OCI-LY3 (cell line): Measurements from ENCODE around the gene HCFC2.

Source experiments
- EZH2phosphoT487 ChIP-seq: fragments of 200-600 bp; shearing (Covaris generic); IDR thresholded peaks from 2 replicates; pipeline ENCODE4 v1.6.1; 2018; ENCODE audit warnings: antibody characterized with exemption, mixed run types, low read depth
- TF ChIP-seq, protein P1 (sequence below): fragments of 200-600, 300-600 bp; sonication (generic); IDR thresholded peaks from 2 replicates; pipeline ENCODE4 v1.5.1; 2014; ENCODE audit warnings: antibody characterized with exemption, low read length, low read depth

DNA sequence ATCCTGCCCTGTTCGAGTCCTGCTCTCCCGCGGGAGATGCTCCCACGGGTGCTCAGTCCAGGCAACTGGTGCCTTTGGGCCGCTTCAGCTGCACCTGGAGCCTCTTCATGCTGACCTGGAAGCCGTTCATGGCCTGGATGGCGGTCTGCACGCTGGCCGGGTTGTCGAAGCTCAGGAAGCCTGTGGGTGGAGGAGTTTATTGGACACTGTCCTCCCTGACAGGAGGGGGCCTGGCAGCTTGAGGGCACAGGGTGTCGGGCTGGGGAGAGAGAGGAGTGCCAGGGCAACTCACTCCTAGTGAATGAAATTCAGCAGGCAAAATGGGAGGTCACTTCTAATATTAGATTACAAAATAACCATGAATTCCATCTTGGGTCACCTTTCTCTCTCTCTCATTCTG, 83.0 kb downstream of the HCFC2 start:
- TF ChIP-seq, protein P1, sequence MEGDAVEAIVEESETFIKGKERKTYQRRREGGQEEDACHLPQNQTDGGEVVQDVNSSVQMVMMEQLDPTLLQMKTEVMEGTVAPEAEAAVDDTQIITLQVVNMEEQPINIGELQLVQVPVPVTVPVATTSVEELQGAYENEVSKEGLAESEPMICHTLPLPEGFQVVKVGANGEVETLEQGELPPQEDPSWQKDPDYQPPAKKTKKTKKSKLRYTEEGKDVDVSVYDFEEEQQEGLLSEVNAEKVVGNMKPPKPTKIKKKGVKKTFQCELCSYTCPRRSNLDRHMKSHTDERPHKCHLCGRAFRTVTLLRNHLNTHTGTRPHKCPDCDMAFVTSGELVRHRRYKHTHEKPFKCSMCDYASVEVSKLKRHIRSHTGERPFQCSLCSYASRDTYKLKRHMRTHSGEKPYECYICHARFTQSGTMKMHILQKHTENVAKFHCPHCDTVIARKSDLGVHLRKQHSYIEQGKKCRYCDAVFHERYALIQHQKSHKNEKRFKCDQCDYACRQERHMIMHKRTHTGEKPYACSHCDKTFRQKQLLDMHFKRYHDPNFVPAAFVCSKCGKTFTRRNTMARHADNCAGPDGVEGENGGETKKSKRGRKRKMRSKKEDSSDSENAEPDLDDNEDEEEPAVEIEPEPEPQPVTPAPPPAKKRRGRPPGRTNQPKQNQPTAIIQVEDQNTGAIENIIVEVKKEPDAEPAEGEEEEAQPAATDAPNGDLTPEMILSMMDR, result no peak
- TF ChIP-seq EZH2phosphoT487, result no peak
